Left hindlimb (tissue), 1 donor: ENCODE measurements around the gene MSI1.

ENCODE experiments used
- DNase-seq: peaks from one replicate; pipeline ENCODE4 v3.0.0-alpha.2; 2018

MSI1 gene

GRCh38 chr12:120376934-120377572 is 8.1 kb upstream of the MSI1 start:
- DNase-seq: no peak

- DNase-seq: no peak
Observed at GRCh38 chr12:120376416-120376815, 7.5 kb upstream of the MSI1 start.

- no peak for DNase-seq
Observed at GRCh38 chr12:120376009-120376408, 7.0 kb upstream of the MSI1 start.

GRCh38 chr12:120373683-120374082 is 4.7 kb upstream of the MSI1 start:
- DNase-seq: no peak

- DNase-seq: no peak
Observed at GRCh38 chr12:120370343-120371243, 1.6 kb upstream of the MSI1 start.

- DNase-seq: no peak
Observed at GRCh38 chr12:120369603-120370342, 809 bp upstream of the MSI1 start.

- no peak for DNase-seq
Observed at GRCh38 chr12:120367924-120368788, 808 bp downstream of the MSI1 start.

- no peak for DNase-seq
Observed at GRCh38 chr12:120367233-120367923, 1.6 kb downstream of the MSI1 start.

- DNase-seq: no peak
Observed at GRCh38 chr12:120366845-120367232, 2.1 kb downstream of the MSI1 start.

GRCh38 chr12:120366341-120366705 is 2.6 kb downstream of the MSI1 start:
- no peak for DNase-seq

GRCh38 chr12:120365675-120366340 is 3.2 kb downstream of the MSI1 start:
- no peak for DNase-seq

- DNase-seq: no peak
Observed at GRCh38 chr12:120364487-120364886, 4.5 kb downstream of the MSI1 start.

GRCh38 chr12:120363274-120363855 is 5.6 kb downstream of the MSI1 start:
- DNase-seq: no peak

- no peak for DNase-seq
Observed at GRCh38 chr12:120362516-120363273, 6.3 kb downstream of the MSI1 start.

- peak; percentile 86 for DNase-seq
Observed at GRCh38 chr12:120361506-120362208, 7.3 kb downstream of the MSI1 start.

- DNase-seq: no peak
Observed at GRCh38 chr12:120359128-120359527, 9.8 kb downstream of the MSI1 start.

- no peak for DNase-seq
Observed at GRCh38 chr12:120358412-120359100, 10.4 kb downstream of the MSI1 start.

- no peak for DNase-seq
Observed at GRCh38 chr12:120357104-120357503, 11.9 kb downstream of the MSI1 start.

- DNase-seq: peak; percentile 85
Observed at GRCh38 chr12:120356567-120357030, 12.4 kb downstream of the MSI1 start.
